Measurements from ENCODE around the gene FBXW7.

GRCh38 chr4:152340818-152341217, 195.1 kb downstream of the FBXW7 start:
- no peak for TF ChIP-seq CTCF (IDR thresholded peaks at IDR 0.05)
- TF ChIP-seq EZH2 (IDR thresholded peaks at IDR 0.05; ENCODE audit: borderline replicate concordance, insufficient read depth, low read depth, low read length, poor library complexity, severe bottlenecking), result no peak
